ENCODE data around the gene DNAJC17.

GRCh38 chr15:40789999-40790398 lies 17.3 kb downstream of the DNAJC17 start:
- no peak for TF ChIP-seq CTCF (IDR thresholded peaks at IDR 0.05; ENCODE audit: insufficient read depth, low read length, poor library complexity, severe bottlenecking)
- no peak for TF ChIP-seq EZH2phosphoT487 (conservative IDR thresholded peaks at IDR 0.05; ENCODE audit: low read length)
